ENCODE data around the gene PTGES3.

The PTGES3 gene

DNA sequence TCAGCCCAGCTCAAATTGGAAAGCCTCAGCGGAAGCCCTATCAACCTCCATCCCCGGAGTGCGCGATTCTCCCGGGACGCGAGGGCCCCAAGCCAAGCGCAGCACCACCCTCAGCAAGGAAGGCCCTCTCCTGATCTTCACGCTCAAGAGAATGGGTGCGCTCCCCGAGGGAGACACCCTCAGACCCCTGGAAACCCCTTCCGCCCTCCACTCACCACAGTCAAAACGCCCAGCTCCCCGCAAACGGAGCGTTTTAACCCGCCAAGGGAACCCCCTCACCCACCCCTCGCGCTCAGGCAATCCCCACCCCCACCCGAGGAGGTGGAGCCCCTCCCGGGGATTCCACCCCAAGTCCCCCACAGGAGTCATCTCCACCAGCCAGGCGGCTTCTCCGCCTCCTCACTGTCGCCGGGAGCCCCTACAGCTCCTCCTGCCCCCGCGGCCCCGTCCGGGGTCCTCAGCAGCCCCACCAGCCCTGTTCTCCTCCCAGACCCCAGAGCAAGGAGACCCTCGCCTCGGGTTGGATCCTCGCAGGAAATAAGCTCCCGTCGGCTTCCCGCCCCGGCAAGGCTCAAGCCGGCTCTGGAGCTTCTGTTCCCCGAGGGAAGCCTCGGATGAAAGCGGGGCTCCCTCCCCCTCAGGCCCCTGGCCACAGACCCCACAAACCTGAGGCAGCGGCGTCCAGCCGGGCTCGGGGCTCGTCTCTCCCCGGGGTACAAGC, 58.5 kb downstream of the PTGES3 start:
- DNase-seq (ENCODE audit: low spot score) = no peak

DNA sequence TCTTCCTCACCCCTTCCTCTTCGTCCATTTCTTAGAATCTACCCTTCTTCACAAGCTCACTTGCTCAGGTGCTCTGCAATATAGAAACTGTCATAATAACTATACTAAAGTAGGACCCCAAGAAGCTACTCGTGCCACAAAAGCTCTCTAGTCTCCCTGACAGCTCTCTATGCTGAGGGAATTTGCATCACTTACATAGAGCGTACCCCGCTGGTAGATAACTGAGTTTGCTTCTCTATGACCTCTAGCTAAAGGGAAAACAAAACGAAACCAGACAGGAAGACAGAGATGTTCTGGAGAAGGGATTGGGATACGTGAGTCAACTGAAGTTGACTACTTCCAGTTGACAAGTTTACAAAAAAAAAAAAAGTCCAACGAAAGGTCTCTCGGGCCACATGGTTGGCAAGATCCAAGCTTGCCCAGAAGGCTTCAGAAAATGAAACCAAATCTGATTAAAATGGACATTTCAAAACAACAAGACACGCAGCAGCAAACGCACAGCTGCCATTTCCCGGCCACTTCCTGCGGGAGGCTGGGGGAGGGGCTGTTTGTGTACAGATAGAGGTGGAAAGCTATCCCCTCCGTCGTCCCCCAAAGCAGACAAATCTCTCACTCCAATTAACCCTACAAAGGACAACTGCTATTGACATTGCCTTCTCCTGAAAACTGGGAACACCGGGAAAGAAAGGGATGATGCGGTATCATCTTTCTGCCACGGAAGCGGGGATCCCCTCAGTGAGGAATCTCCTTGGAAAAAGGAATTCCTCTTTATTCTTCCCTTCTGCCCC, 59.2 kb downstream of the PTGES3 start:
- peak; percentile 53 for DNase-seq (ENCODE audit: low spot score)

DNA sequence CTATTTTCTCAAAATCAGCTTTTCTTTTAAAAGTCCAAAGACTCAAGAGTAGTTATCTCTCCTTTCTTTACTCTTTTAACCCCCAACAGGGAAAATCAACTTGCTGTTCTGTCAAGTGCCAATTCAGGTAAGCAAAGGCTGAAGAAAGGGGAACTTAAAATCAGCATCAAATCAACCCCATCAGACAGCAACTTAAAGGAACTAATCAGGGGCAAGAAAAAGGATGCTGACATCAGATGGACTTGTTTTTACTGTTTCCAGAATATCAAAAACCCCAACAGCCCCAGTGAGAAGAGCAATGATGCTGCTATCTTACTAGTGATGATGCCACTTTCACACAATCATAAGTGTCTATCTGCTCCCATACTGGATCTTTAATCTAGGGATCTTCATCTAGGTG, 61.4 kb downstream of the PTGES3 start:
- DNase-seq (ENCODE audit: low spot score) = no peak

DNA sequence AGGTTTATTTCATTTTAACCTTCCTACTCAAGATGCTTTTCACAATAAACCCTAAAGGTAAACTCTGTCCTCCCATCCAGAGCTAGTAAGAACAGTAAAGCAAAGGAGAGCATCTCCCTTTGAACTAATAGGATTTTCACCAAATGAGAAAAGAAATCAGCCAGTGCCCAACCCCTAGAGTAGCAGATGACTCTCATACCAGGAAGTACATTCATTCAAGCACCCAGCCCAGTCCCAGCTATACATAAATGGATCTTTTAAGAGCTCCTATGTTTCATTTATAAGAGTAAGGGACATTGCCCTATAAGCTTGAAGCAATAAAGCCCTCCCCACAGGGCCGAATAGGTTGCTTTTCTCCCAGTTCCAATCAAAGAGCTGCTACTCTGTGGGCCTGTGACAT, 65.5 kb downstream of the PTGES3 start:
- DNase-seq (ENCODE audit: low spot score) = no peak

DNA sequence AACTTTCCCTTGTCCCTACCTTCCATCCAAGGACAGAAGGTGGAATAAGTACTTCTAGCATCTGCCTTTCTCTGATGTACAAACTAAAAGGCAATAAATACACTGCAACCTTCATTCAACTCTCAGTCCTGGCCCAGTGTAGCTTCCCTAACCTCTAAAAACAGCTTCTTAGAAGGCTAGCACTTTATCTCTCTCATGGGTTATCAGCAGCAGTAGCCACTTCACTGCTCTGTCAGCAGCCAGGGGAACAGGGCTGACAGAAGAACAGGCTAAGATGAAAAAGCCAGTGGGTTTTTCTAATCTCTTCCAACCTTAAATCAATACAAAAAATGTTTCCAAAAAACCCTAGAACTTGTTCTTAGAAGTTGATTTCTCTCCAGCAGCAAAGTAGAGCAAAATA, 71.2 kb downstream of the PTGES3 start:
- DNase-seq (ENCODE audit: low spot score) = no peak

DNA sequence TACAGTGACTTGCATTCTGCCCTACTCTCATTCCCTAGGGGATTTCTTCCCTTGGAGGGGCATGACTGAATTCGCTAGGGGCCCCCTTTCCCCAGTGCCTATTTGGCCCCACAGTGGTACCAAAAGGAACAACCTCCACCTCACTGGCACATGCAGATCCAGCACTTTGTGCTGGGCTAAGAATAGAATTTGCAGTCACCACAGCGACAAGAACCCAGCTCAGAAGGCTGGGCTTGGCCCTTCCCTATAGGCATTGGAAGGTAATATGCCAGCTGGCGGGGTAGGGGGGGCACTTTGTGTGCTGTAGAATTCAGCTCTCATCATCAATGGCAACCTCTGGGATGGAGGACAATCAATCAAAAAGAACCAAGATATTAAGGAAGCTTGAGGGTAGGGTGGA, 71.8 kb downstream of the PTGES3 start:
- no peak for DNase-seq (ENCODE audit: low spot score)

- no peak for DNase-seq (ENCODE audit: low spot score)
Measured at GRCh38 chr12:56614627-56615026, 73.5 kb downstream of the PTGES3 start.

Small RNA genes within 50 kb of the gene (small RNA-seq; reads per million reads assigned to genes)
- gene RN7SL809P (0 reads per million in 2 experiments), gene SNORD59A (73.4 to 3,260 reads per million in 2 experiments)

Data from SK-N-DZ (cell line).